Choroid plexus epithelial cell (primary cell): ENCODE results near the gene EXD3.
"Not testable (repeated sequence)": the region's sequence is repeated elsewhere in the genome, so short reads cannot be mapped to it uniquely, and the experiment has no call there.

Source experiments
- DNase-seq: peaks from one replicate; pipeline ENCODE4 v3.0.0-alpha.2; 2010; ENCODE audit warnings: low read depth
- H3K4me3 ChIP-seq: 2 replicates; pipeline ENCODE4 v1.5.1; 2011; ENCODE audit warnings: low read depth, mild to moderate bottlenecking, control low read depth, low read length, moderate library complexity
- CTCF ChIP-seq: conservative IDR thresholded peaks from 2 replicates; pipeline ENCODE4 v1.5.1; 2011; ENCODE audit warnings: low read depth, mild to moderate bottlenecking, control low read depth, inconsistent platforms, low read length, moderate library complexity

The EXD3 gene

GRCh38 chr9:137422604-137423513 is at the start of gene EXD3, which contains the start of gene NOXA1:
Gene EXD3 (minus strand): TSS chr9:137423162. CDS start chr9:137395357, 27,805 bp downstream.
Gene NOXA1 (plus strand): TSS chr9:137423393. CDS start chr9:137423530, 137 bp downstream.
- peak within 1 kb of the TSS; percentile 75 for H3K4me3 ChIP-seq
- peak; percentile 93 for DNase-seq
- TF ChIP-seq CTCF, result peak; percentile 39

GRCh38 chr9:137470785-137471184 is 47.8 kb upstream of the EXD3 start:
- no peak for DNase-seq
- TF ChIP-seq CTCF, result no peak
- H3K4me3 ChIP-seq, result no peak overlapping the region

GRCh38 chr9:137467896-137468295 is 44.9 kb upstream of the EXD3 start:
- TF ChIP-seq CTCF, result no peak
- DNase-seq, result no peak
- H3K4me3 ChIP-seq, result no peak overlapping the region

GRCh38 chr9:137467161-137467581 is 44.2 kb upstream of the EXD3 start:
- TF ChIP-seq CTCF, result no peak
- no peak for DNase-seq

GRCh38 chr9:137466389-137467085 is 43.6 kb upstream of the EXD3 start:
- not testable (repeated sequence) for H3K4me3 ChIP-seq, DNase-seq

More at GRCh38 chr9:137467161-137467581, 44.2 kb upstream of the EXD3 start:
- no peak overlapping the region for H3K4me3 ChIP-seq

- no peak for DNase-seq
- no peak for TF ChIP-seq CTCF
- no peak overlapping the region for H3K4me3 ChIP-seq
Observed at GRCh38 chr9:137465720-137466388, 42.9 kb upstream of the EXD3 start.
